Body of pancreas (tissue), 4 donors: ENCODE measurements around the gene STIMATE. TPM values are rescaled to one million over a fixed set of nuclear protein-coding genes. Genes with fewer than 3 reads are reported as not detected.
A peak's percentile ranks its signal among the peaks of the same experiment; 100 is the strongest.

Source experiments
- ATAC-seq: fragments of 150-250 bp; one replicate; pipeline ENCODE4 v1.9.1; 2016
- DNase-seq, 4 donors: peaks; one replicate each; pipeline ENCODE4 v3.0.0-alpha.2; 2019
- H3K27ac ChIP-seq, 4 donors: fragments of 200-600 bp; sonication (generic); 1 replicate in 3 of 4; 2 replicates in 1 of 4; pipeline versions ENCODE4 v1.5.1 to v1.6.1; 2016 to 2019; ENCODE audit warnings: mild to moderate bottlenecking in 1 of 4, mixed read lengths in 1 of 4, moderate library complexity in 1 of 4
- H3K27me3 ChIP-seq, 2 donors: fragments of 200-600 bp; sonication (generic); one replicate each; pipeline ENCODE4 v1.6.0; 2016; ENCODE audit warnings: mild to moderate bottlenecking in 1 of 2
- H3K36me3 ChIP-seq, 2 donors: fragments of 200-600 bp; sonication (generic); replicated peaks in 1 of 2; 2 replicates each; pipeline ENCODE4 v1.5.1; 2016; ENCODE audit warnings: low read depth in 2 of 2; ENCODE audit not compliant: insufficient read depth in 1 of 2
- H3K4me1 ChIP-seq: fragments of 200-600 bp; sonication (generic); one replicate; pipeline ENCODE4 v1.6.0; 2016
- H3K4me3 ChIP-seq, 2 donors: fragments of 200-600 bp; sonication (generic); 1 replicate in 1 of 2; 2 replicates in 1 of 2; pipeline ENCODE4 v1.5.1; 2016 to 2019
- H3K9me3 ChIP-seq, 3 donors: fragments of 200-600 bp; sonication (generic); 1 replicate in 2 of 3; 2 replicates in 1 of 3; pipeline ENCODE4 v1.5.1; 2016
- CTCF ChIP-seq, 7 experiments: fragments of 450-650 bp in 4 of 7; fragments of 200-600 bp in 3 of 7; sonication (generic) in 3 of 7; IDR thresholded peaks; one replicate each; pipeline ENCODE4 v1.5.1; 2016 to 2019; ENCODE audit warnings: antibody characterized with exemption in 7 of 7
- POLR2A ChIP-seq, 3 donors: fragments of 450-650 bp; IDR thresholded peaks; one replicate each; pipeline ENCODE4 v1.6.1; 2016; ENCODE audit warnings: antibody characterized with exemption in 3 of 3, mild to moderate bottlenecking in 2 of 3
- WGBS, 2 donors: methylation state at CpG; one replicate each; pipeline ENCODE4 v1.1.5; 2017; 5-methylcytosine and 5-hydroxymethylcytosine counted together
- intact Hi-C: fragments of 100-400 bp; cut with DNase I; formaldehyde crosslinking; loops from one replicate; pipeline ENCODE4 v1.15.1; 2023
- total RNA-seq, 2 donors: library from RNA; depleted of rRNA; stranded (reverse); fragments of >200 nt; gene quantifications; one replicate each; pipeline ENCODE4 v1.1.0, GENCODE V29; 2016

The STIMATE gene
- total RNA-seq, 2 donors from 2014 or later, result 13.0 to 63.0 TPM

- H3K36me3 ChIP-seq, result no peaks in the 10 kb centered on the region
- intact Hi-C loops, result no loop called here
- H3K4me3 ChIP-seq, result no peak overlapping the region
- H3K27me3 ChIP-seq, result no peaks in the 10 kb centered on the region
- WGBS, 2 donors, result 72 to 86% methylated on average over 8 of the region's 8 CpGs
- peaks cover 68% of the 10 kb centered on the region for H3K4me1 ChIP-seq
- ATAC-seq (no peak), DNase-seq (no peak)
- no peaks in the 10 kb centered on the region for H3K9me3 ChIP-seq
- no peak overlapping the region for H3K27ac ChIP-seq
- TF ChIP-seq CTCF (IDR thresholded peaks at IDR 0.05) (no peak), POLR2A (IDR thresholded peaks at IDR 0.05) (no peak)
Observed at GRCh38 chr3:52889901-52890300, 7.4 kb downstream of the STIMATE start.

- TF ChIP-seq CTCF (IDR thresholded peaks at IDR 0.05) (no peak), POLR2A (IDR thresholded peaks at IDR 0.05) (no peak)
- no peaks in the 10 kb centered on the region for H3K9me3 ChIP-seq
- no peak for DNase-seq
- ATAC-seq, result no peak
- H3K4me3 ChIP-seq, result no peak overlapping the region
- H3K27me3 ChIP-seq, result no peaks in the 10 kb centered on the region
- H3K36me3 ChIP-seq, result no peaks in the 10 kb centered on the region
- no peak overlapping the region for H3K27ac ChIP-seq
- peaks cover 40% of the 10 kb centered on the region for H3K4me1 ChIP-seq
- WGBS, 2 donors, result 74 to 81% methylated on average over 4 of the region's 4 CpGs
- intact Hi-C loops, result no loop called here
Observed at GRCh38 chr3:52887166-52887565, 10.2 kb downstream of the STIMATE start.

- peaks cover 31% of the 10 kb centered on the region for H3K4me1 ChIP-seq
- H3K9me3 ChIP-seq, result no peaks in the 10 kb centered on the region
- H3K36me3 ChIP-seq, result no peaks in the 10 kb centered on the region
- H3K27me3 ChIP-seq, result no peaks in the 10 kb centered on the region
- no peak for TF ChIP-seq POLR2A (IDR thresholded peaks at IDR 0.05)
- no peak for TF ChIP-seq CTCF (IDR thresholded peaks at IDR 0.05)
- H3K4me3 ChIP-seq, result no peak overlapping the region
- 61 to 62% methylated on average over 5 of the region's 5 CpGs for WGBS, 2 donors
- ATAC-seq (no peak), DNase-seq (no peak)
- intact Hi-C loops, result no loop called here
- H3K27ac ChIP-seq, result peak overlapping the region in 2 of 4 donors; percentile 3 to 5
Observed at GRCh38 chr3:52886049-52886730, 11.2 kb downstream of the STIMATE start.

GRCh38 chr3:52882377-52882776 lies 15.0 kb downstream of the STIMATE start:
- Histone ChIP-seq H3K4me3 (no peak overlapping the region), H3K27ac (no peak overlapping the region), H3K4me1 (peaks cover 15% of the 10 kb centered on the region), H3K9me3 (no peaks in the 10 kb centered on the region), H3K27me3 (no peaks in the 10 kb centered on the region), H3K36me3 (no peaks in the 10 kb centered on the region)
- ATAC-seq, result no peak
- WGBS, 2 donors, result 88 to 92% methylated on average over 4 of the region's 4 CpGs
- TF ChIP-seq CTCF (IDR thresholded peaks at IDR 0.05) (no peak), POLR2A (IDR thresholded peaks at IDR 0.05) (no peak)
- intact Hi-C loops, result no loop called here
- DNase-seq, result no peak

GRCh38 chr3:52881871-52882270 lies 15.5 kb downstream of the STIMATE start:
- H3K36me3 ChIP-seq, result no peaks in the 10 kb centered on the region
- H3K4me3 ChIP-seq, result no peak overlapping the region
- TF ChIP-seq POLR2A (IDR thresholded peaks at IDR 0.05), result no peak
- TF ChIP-seq CTCF (IDR thresholded peaks at IDR 0.05), result no peak
- no peak overlapping the region for H3K27ac ChIP-seq
- DNase-seq (no peak), ATAC-seq (no peak)
- H3K4me1 ChIP-seq, result peaks cover 10% of the 10 kb centered on the region
- H3K27me3 ChIP-seq, result no peaks in the 10 kb centered on the region
- H3K9me3 ChIP-seq, result no peaks in the 10 kb centered on the region
- intact Hi-C loops, result no loop called here
- WGBS, 2 donors, result 78 to 100% methylated on average over 1 to 4 of the region's 4 CpGs
